Activated naive CD4-positive, alpha-beta T cell treated with Interleukin-2 at 50 U/mL for 16 hours (primary cell): ENCODE results near the gene P2RX2.

Experiments
- DNase-seq: peaks from one replicate; pipeline ENCODE4 v3.0.0-alpha.2; 2020

The P2RX2 gene

GRCh38 chr12:132618683-132619043 lies at the start of gene P2RX2:
Gene P2RX2 (plus strand): TSS chr12:132618776. CDS start chr12:132618817, 41 bp downstream.
- no peak for DNase-seq

GRCh38 chr12:132568826-132569480 lies 49.6 kb upstream of the P2RX2 start:
- no peak for DNase-seq

GRCh38 chr12:132569856-132570480 lies 48.6 kb upstream of the P2RX2 start:
- DNase-seq = no peak

- no peak for DNase-seq
Observed at GRCh38 chr12:132570635-132571034, 47.9 kb upstream of the P2RX2 start.

GRCh38 chr12:132571051-132571450 lies 47.5 kb upstream of the P2RX2 start:
- DNase-seq = no peak

- no peak for DNase-seq
Observed at GRCh38 chr12:132571598-132571997, 47.0 kb upstream of the P2RX2 start.

GRCh38 chr12:132572106-132572505 lies 46.5 kb upstream of the P2RX2 start:
- no peak for DNase-seq

GRCh38 chr12:132572801-132573760 lies 45.5 kb upstream of the P2RX2 start:
- no peak for DNase-seq

- DNase-seq = no peak
Observed at GRCh38 chr12:132574271-132574996, 44.1 kb upstream of the P2RX2 start.

- DNase-seq = no peak
Observed at GRCh38 chr12:132575661-132576060, 42.9 kb upstream of the P2RX2 start.

GRCh38 chr12:132576701-132577100 lies 41.9 kb upstream of the P2RX2 start:
- DNase-seq = no peak

- DNase-seq = no peak
Observed at GRCh38 chr12:132577191-132577920, 41.2 kb upstream of the P2RX2 start.

- no peak for DNase-seq
Observed at GRCh38 chr12:132578118-132578517, 40.5 kb upstream of the P2RX2 start.

GRCh38 chr12:132578826-132579225 lies 39.8 kb upstream of the P2RX2 start:
- no peak for DNase-seq

GRCh38 chr12:132579744-132580143 lies 38.8 kb upstream of the P2RX2 start:
- DNase-seq = no peak

- DNase-seq = no peak
Observed at GRCh38 chr12:132580701-132581292, 37.8 kb upstream of the P2RX2 start.

- no peak for DNase-seq
Observed at GRCh38 chr12:132581348-132582057, 37.1 kb upstream of the P2RX2 start.

GRCh38 chr12:132582058-132582420 lies 36.5 kb upstream of the P2RX2 start:
- no peak for DNase-seq

- no peak for DNase-seq
Observed at GRCh38 chr12:132582582-132583410, 35.8 kb upstream of the P2RX2 start.

- no peak for DNase-seq
Observed at GRCh38 chr12:132583411-132583710, 35.2 kb upstream of the P2RX2 start.

- no peak for DNase-seq
Observed at GRCh38 chr12:132583736-132584135, 34.8 kb upstream of the P2RX2 start.
